Epithelial cell of esophagus (primary cell): ENCODE measurements around the gene PIK3C2G.

ENCODE experiments used
- DNase-seq: peaks from one replicate; pipeline ENCODE4 v3.0.0; 2010; ENCODE audit warnings: low read depth
- H3K4me3 ChIP-seq: 2 replicates; pipeline ENCODE4 v1.5.1; 2011; ENCODE audit warnings: mild to moderate bottlenecking, low read length, control low read depth
- CTCF ChIP-seq: IDR thresholded peaks from 2 replicates; pipeline ENCODE4 v1.5.1; 2011; ENCODE audit warnings: low read depth, mild to moderate bottlenecking, low read length, control low read depth, inconsistent platforms; ENCODE audit not compliant: insufficient read depth; ENCODE audit errors: missing control alignments

The PIK3C2G gene

DNA sequence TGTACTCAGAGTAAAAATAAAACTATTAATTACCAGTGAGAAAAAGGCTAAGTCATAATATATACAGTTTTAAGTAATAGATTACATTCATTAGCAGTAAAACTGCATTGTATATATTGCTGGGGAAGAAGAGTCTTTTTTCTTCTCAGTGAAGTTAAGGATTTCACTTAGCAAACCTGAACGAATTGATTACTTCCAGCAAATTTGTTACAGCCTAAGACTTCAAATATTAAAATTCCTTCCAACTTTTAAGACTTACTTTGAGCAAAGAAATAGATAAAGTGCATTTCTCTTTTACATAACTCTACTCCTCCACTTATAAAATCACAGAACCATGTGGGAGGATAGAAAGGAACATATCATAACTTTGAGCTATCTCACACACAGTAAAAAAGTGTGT, 43.3 kb downstream of the PIK3C2G start:
- no peak for DNase-seq
- no peak overlapping the region for H3K4me3 ChIP-seq
- no peak for TF ChIP-seq CTCF

- no peak for DNase-seq
- no peak for TF ChIP-seq CTCF
- no peak overlapping the region for H3K4me3 ChIP-seq
Measured at GRCh38 chr12:18306311-18306710, 45.0 kb downstream of the PIK3C2G start.

DNA sequence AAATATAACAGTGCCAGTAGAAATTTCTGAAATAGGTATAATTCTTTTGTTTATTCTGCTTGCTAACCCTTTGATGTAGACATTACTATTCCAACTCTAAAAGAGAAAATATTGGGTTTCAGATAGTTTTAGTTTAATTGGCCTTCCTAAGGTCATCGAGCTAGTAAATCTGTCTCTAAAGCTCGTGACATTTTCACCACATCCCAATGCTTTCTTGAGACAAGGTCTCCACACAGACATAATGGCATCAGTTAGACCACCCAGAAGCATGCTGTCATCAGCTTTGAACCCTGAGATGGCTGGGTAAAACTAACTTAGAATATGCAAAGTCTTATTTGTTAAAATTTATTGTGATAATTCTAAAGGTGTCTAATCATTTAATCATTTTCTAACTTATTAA, 52.0 kb downstream of the PIK3C2G start:
- TF ChIP-seq CTCF: no peak
- H3K4me3 ChIP-seq: no peak overlapping the region
- DNase-seq: no peak

GRCh38 chr12:18320036-18320617, 58.8 kb downstream of the PIK3C2G start:
- TF ChIP-seq CTCF: peak; percentile 72
- peak; percentile 81 for DNase-seq
- no peak overlapping the region for H3K4me3 ChIP-seq

DNA sequence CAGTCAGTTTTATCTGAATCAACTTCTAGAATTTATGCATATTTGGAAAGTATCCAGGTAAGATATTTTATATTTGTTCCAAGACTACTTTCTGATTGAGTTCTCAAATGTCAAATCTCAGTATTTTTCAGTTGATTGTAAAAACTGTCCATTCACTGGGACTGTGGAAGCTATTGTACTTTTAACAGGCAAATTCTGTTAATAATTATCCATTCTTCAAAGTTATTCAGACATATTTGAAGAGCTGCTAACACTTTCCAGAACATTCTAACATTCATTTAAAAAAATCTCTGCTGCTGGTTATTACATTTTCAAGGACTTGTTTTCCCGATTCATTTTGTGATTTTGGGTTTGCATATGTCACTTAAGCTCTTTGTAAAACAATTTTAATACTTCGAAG, 59.7 kb downstream of the PIK3C2G start:
- DNase-seq: no peak
- no peak for TF ChIP-seq CTCF
- H3K4me3 ChIP-seq: no peak overlapping the region

- no peak for DNase-seq
- no peak overlapping the region for H3K4me3 ChIP-seq
- TF ChIP-seq CTCF: no peak
Measured at GRCh38 chr12:18323159-18323558, 61.8 kb downstream of the PIK3C2G start.

DNA sequence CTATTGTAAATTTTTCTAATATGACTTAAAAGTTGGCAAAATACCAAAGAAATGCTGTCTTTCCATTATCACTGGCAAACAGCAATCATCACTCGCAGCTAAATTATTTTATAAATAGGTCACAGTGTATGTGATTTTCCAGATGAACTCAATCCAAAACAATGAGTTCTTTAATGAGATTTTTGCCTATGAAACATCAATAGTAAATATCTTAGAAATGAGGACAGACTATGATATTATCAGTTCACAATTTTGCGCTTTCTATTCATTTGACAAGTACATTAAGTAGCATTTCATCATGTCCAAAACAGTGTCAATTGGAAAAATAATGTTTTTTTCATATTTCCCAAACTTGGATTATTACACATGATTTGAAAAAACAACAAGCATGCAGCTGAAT, 65.7 kb downstream of the PIK3C2G start:
- no peak for DNase-seq
- H3K4me3 ChIP-seq: no peak overlapping the region
- no peak for TF ChIP-seq CTCF
